ENCODE measurements around the gene KBTBD4.

DNA sequence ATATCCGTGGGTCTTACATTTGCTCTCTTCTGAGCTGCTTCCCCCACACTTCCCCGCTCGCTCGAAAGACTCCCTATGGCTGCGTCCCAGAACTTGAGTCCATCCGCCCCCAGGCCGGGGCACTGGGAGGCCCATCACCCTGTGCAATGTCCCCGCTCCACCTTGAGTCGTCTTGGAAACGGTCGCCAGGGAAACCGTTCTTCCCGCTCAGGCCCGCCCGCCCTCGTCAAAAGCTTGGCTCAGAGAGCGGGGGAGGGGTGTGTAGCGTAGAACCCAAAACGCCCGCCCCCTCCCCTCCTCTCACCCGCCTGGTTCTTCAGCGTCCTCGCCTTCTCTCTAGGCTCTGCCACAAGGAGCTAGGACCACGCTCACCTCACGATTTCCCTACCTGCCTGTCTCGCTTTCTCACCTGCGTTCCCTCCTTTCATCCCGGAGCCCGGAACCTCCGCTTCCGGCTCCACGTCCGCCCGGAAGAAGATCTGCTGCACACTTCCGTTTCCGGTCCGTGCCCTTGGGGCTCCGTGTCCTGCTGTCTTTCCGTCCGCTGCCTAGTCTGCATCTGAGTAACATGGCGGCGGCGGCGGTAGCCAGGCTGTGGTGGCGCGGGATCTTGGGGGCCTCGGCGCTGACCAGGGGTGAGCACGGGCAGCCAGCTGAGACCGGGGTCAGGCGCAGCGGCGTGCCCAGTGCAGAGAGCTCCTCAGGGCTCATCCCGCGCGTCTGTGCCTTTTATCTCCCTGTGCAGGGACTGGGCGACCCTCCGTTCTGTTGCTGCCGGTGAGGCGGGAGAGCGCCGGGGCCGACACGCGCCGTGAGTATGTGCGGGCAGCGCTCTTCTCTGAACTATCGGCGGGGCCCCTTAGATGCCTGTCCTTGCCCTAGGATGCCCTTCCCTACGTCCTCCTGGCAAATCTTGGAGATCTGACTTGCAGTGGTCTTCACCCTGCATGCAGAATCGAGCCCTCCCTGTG is at the start of gene KBTBD4, which contains the start of gene NDUFS3:
- TF ChIP-seq, protein P1, sequence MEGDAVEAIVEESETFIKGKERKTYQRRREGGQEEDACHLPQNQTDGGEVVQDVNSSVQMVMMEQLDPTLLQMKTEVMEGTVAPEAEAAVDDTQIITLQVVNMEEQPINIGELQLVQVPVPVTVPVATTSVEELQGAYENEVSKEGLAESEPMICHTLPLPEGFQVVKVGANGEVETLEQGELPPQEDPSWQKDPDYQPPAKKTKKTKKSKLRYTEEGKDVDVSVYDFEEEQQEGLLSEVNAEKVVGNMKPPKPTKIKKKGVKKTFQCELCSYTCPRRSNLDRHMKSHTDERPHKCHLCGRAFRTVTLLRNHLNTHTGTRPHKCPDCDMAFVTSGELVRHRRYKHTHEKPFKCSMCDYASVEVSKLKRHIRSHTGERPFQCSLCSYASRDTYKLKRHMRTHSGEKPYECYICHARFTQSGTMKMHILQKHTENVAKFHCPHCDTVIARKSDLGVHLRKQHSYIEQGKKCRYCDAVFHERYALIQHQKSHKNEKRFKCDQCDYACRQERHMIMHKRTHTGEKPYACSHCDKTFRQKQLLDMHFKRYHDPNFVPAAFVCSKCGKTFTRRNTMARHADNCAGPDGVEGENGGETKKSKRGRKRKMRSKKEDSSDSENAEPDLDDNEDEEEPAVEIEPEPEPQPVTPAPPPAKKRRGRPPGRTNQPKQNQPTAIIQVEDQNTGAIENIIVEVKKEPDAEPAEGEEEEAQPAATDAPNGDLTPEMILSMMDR (IDR thresholded peaks at IDR 0.05; ENCODE audit: low read depth, low read length), result no peak
- TF ChIP-seq POLR2A (IDR thresholded peaks at IDR 0.05; ENCODE audit: extremely low read depth, insufficient read length), result peak; percentile 83
- peak; percentile 88 for TF ChIP-seq MYC (IDR thresholded peaks at IDR 0.05; ENCODE audit: low read depth, low read length)
